ENCODE measurements around the gene FAM89B. TPM values are rescaled to one million over a fixed set of nuclear protein-coding genes. Genes with fewer than 3 reads are reported as not detected.
"Not testable (repeated sequence)": the region's sequence is repeated elsewhere in the genome, so short reads cannot be mapped to it uniquely, and the experiment has no call there.

The FAM89B gene
- polyA plus RNA-seq (2012; ENCODE audit: insufficient read depth, insufficient read length, low read depth): 68.0 TPM

DNA sequence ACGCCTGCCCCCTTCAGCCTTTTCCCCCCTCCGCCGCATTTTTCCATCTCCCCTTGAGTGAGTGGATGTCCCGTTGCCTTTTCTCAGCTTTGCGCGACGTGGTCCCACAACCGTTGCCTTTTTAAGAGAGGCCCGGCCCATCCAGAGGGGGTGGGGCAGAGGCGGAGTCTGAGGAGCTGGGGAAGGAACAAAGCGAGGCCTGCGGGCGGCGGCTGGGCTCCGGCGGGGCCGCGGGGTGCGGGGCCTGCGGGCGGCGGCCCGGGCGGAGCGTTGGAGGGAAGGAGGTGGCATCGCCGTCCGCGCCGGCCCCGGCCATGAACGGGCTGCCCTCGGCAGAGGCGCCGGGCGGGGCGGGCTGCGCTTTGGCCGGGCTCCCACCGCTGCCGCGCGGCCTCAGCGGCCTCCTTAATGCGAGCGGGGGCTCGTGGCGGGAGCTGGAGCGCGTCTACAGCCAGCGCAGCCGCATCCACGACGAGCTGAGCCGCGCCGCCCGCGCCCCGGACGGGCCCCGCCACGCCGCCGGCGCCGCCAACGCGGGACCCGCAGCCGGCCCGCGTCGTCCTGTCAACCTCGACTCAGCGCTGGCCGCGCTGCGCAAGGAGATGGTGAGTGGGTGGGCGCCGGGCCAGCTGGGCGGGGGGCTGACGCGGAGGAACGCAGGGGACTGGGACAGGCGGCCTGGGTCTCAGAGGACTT is at the start of gene FAM89B:
TSS of gene FAM89B (plus strand) at position 183 of the 696 bp plus-strand sequence. CDS start at position 315, 132 bp downstream.
- Histone ChIP-seq H3K4me1 (no peaks in the 10 kb centered on the region), H3K36me3 (peaks cover 4% of the 10 kb centered on the region; the same call in 1 of the 2 replicates), H3K4me3 (ENCODE audit: low read depth, low read length) (peak within 1 kb of the TSS; percentile 80), H3K27me3 (no peaks in the 10 kb centered on the region), H3K9me3 (no peaks in the 10 kb centered on the region)
- DNase-seq: peak; percentile 84
- TF ChIP-seq, protein P1, sequence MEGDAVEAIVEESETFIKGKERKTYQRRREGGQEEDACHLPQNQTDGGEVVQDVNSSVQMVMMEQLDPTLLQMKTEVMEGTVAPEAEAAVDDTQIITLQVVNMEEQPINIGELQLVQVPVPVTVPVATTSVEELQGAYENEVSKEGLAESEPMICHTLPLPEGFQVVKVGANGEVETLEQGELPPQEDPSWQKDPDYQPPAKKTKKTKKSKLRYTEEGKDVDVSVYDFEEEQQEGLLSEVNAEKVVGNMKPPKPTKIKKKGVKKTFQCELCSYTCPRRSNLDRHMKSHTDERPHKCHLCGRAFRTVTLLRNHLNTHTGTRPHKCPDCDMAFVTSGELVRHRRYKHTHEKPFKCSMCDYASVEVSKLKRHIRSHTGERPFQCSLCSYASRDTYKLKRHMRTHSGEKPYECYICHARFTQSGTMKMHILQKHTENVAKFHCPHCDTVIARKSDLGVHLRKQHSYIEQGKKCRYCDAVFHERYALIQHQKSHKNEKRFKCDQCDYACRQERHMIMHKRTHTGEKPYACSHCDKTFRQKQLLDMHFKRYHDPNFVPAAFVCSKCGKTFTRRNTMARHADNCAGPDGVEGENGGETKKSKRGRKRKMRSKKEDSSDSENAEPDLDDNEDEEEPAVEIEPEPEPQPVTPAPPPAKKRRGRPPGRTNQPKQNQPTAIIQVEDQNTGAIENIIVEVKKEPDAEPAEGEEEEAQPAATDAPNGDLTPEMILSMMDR (IDR thresholded peaks at IDR 0.05; ENCODE audit: low read depth, low read length): no peak

DNA sequence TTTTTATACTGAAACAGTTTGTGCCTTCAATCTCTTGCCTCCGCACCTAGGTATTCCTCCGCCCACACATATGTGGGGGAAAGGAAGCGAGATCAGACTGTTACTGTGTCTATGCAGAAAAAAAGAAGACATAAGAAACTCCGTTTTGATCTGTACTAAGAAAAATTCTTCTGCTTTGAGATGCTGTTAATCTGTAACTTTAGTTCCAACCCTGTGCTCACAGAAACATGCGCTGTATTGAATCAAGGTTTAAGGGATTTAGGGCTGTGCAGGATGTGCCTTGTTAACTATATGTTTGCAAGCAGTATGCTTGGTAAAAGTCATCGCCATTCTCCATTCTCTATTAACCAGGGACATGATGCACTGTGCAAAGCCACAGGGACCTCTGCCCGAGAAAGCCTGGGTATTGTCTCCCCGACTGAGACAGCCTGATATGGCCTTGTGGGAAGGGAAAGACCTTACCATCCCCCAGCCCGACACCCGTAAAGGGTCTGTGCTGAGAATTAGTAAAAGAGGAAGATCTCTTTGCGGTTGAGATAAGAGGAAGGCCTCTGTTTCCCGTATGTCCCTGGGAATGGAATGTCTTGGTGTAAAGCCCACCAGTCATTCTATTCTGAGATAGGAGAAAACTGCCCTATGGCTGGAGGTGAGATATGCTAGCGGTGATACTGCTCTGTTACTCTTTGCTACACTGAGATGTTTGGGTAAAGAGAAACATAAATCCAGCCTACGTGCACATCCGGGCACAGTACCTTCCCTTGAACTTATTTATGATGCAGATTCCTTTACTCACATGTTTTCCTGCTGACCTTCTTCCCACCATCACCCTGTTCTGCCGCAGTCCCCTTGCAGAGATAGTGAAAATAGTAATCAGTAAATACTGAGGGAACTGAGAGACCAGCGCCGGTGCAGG is 49.4 kb upstream of the FAM89B start:
- H3K9me3 ChIP-seq; H3K27me3 ChIP-seq; DNase-seq; H3K36me3 ChIP-seq; H3K4me3 ChIP-seq (ENCODE audit: low read depth, low read length); H3K4me1 ChIP-seq: not testable (repeated sequence)

DNA sequence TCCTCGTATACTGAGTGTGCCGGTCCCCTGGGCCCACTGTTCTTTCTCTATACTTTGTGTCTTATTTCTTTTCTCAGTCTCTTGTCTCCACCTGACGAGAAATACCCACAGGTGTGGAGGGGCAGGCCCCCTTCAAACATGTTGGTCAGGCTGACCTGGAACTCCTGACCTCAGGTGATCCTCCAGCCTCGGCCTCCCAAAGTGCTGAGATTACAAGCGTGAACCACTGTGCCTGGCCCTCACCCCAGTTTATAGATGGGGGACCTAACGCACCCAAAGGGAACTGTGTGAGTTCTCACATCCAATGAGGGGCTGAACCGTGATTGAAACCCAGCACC is 48.7 kb upstream of the FAM89B start:
- not testable (repeated sequence) for H3K27me3 ChIP-seq; H3K4me3 ChIP-seq (ENCODE audit: low read depth, low read length); H3K9me3 ChIP-seq; H3K36me3 ChIP-seq; H3K4me1 ChIP-seq; DNase-seq

DNA sequence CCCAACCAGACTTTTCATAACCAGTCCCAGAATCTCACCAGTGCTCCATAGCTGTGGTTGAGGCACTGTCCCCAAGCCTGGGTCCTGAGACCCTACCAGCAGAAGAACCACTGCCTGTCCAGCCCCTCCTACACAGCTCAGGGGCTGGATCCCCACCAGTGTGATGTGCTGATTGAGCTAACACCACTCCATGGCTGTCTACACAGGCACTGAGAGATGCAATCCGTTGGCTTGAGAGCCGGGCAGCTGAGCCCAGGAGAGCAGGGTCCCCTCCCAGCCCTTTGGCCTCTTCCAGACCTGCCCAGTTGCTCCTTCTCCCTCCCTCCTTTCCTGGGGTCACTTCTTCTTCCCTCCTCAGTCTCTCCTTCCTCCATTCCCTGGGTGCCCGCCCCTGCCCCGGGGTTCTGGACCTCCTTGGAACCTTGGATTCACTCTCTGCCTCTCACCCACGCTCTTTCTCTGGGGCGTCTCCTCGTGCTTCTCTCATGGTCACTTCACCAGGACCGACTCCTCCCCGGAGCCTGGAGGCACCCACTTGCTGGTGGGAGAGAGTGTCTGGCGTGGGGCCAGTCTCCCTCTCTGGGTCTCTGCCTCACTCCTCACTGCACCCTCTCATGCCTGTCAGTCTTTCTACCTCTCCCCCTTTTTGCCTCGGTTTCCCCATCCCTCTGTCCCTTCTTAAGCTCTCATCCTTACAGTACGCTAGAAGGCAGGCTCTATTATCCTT is 48.2 kb upstream of the FAM89B start:
- DNase-seq: no peak
- peak overlapping the region; percentile 41 for H3K4me3 ChIP-seq (ENCODE audit: low read depth, low read length)
- H3K4me1 ChIP-seq: no peaks in the 10 kb centered on the region
- H3K36me3 ChIP-seq: no peaks in the 10 kb centered on the region
- H3K9me3 ChIP-seq: no peaks in the 10 kb centered on the region
- TF ChIP-seq, protein P1 (IDR thresholded peaks at IDR 0.05; ENCODE audit: low read depth, low read length): no peak
- H3K27me3 ChIP-seq: no peaks in the 10 kb centered on the region

DNA sequence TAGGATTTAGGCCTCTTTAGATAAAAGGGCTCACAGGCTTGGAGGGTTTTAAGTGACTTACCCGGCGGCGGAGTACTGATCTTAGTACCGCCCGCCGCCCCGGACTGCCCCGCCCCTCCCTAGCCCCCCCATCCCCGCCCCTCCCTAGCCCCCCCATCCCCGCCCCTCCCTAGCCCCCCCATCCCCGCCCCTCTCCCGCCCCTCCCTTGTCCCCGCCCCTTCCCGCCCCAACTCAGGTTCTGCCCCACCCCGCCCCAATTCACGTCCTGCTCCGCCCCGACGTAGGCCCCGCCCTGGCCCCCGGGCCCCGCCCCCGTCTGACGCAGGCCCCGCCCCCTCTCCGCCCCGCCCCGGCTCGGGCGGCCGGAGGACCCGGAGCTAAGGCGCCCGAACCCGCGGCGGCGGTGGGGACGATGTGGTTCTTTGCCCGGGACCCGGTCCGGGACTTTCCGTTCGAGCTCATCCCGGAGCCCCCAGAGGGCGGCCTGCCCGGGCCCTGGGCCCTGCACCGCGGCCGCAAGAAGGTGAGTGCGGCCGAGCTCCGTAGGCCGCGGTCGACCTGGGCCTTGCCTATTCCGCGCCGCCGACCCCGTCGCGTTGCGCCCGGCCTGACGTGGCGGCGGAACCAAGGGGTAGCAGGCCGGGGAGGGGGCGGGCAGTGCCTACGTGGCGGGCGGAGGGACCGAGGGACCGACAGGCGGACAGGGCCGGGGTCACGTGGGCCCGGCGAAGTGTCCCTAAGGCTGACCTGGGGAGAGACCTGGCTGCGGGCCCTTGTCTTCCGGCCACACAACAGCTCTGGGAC is 47.4 kb upstream of the FAM89B start, which contains the start of gene SCYL1:
TSS of gene SCYL1 (plus strand) at position 343 of the 805 bp plus-strand sequence. CDS start at position 414, 71 bp downstream.
- Histone ChIP-seq H3K27me3 (no peaks in the 10 kb centered on the region), H3K9me3 (no peaks in the 10 kb centered on the region), H3K36me3 (no peaks in the 10 kb centered on the region), H3K4me1 (no peaks in the 10 kb centered on the region), H3K4me3 (ENCODE audit: low read depth, low read length) (peak within 1 kb of the TSS; percentile 69)
- DNase-seq: peak; percentile 70
- TF ChIP-seq, protein P1 (IDR thresholded peaks at IDR 0.05; ENCODE audit: low read depth, low read length): no peak

DNA sequence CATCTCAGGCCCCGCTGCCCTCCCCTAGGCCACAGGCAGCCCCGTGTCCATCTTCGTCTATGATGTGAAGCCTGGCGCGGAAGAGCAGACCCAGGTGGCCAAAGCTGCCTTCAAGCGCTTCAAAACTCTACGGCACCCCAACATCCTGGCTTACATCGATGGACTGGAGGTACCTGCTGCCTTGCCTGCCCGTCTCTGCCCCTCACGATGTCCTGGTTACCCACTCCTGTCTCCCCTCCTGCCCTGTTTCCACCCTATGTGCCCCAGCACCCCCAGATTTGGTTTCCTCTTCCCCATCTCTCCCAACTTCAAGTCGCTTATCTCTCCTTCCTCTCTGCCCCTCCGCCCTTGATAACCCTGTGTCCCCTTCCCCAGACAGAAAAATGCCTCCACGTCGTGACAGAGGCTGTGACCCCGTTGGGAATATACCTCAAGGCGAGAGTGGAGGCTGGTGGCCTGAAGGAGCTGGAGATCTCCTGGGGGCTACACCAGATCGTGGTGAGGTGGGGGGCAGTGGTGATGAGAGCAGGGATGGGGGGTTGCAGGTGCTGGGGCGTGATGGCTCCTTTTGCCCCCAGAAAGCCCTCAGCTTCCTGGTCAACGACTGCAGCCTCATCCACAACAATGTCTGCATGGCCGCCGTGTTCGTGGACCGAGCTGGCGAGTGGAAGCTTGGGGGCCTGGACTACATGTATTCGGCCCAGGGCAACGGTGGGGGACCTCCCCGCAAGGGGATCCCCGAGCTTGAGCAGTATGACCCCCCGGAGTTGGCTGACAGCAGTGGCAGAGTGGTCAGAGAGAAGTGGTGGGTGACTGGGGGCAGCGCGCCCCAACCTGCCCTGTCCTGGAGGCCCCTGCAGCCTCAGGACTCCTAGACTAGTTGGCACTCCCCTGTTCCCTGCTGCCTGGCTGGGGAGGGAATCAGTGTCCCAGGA is 46.5 kb upstream of the FAM89B start:
- Histone ChIP-seq H3K36me3 (no peaks in the 10 kb centered on the region), H3K9me3 (no peaks in the 10 kb centered on the region), H3K4me3 (ENCODE audit: low read depth, low read length) (peak overlapping the region; percentile 69), H3K27me3 (no peaks in the 10 kb centered on the region), H3K4me1 (no peaks in the 10 kb centered on the region)
- TF ChIP-seq, protein P1 (IDR thresholded peaks at IDR 0.05; ENCODE audit: low read depth, low read length): no peak
- no peak for DNase-seq
